ES-I3 (cell line): Measurements from ENCODE around the gene CAMTA1.
"Not testable (repeated sequence)": the region's sequence is repeated elsewhere in the genome, so short reads cannot be mapped to it uniquely, and the experiment has no call there.

Source experiments
- H3K36me3 ChIP-seq: 2 replicates; pipeline ENCODE4 v1.6.1; 2013; ENCODE audit warnings: mild to moderate bottlenecking, low read length, control low read depth, moderate library complexity; ENCODE audit not compliant: insufficient read depth
- H3K4me1 ChIP-seq: 2 replicates; pipeline ENCODE4 v1.6.1; 2013; ENCODE audit warnings: mild to moderate bottlenecking, control low read depth, low read length; ENCODE audit not compliant: insufficient read depth
- H3K9ac ChIP-seq: 2 replicates; pipeline ENCODE4 v1.6.1; 2013; ENCODE audit warnings: low read depth, mild to moderate bottlenecking, low read length, moderate library complexity
- H3K9me3 ChIP-seq: 2 replicates; pipeline ENCODE4 v1.6.1; 2013; ENCODE audit warnings: mild to moderate bottlenecking, low read length, moderate library complexity; ENCODE audit not compliant: control insufficient read depth, insufficient read depth

Gene CAMTA1

DNA sequence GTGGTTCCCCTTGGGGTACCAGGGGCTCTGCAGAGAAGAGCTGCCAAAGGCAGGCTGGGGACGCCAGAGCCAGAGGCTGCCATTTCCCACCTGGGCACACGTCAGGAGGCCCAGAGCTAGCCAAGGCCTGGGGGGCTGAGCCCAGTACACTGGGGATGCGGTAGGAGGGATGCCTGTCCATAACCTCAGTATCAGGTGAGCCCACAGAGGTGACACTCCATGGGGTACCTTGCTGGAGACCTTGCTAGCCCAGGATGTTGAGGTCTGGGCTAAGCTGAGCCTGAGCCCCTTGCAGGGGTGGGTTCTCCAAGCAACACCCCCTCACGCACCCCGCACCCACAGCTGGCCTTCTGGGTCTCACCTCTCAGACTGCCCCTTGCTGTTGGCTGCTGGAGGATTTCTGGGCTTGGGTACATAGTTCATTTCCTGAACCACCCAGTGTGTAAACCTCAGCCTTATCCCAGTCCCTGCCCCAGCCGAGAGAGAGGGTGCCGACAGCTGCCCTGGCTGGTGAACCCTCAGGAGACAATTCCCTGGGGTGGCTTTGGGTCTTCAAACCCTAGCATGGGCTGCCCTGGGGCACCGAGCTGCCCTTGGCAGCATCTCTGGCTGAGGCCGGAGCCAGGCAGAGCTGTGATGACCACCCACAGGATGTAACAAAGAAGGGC lies 893.4 kb downstream of the CAMTA1 start:
- no peaks in the 10 kb centered on the region; the same call in 1 of the 2 replicates for H3K4me1 ChIP-seq
- no peaks in the 10 kb centered on the region for H3K36me3 ChIP-seq
- H3K9me3 ChIP-seq: no peaks in the 10 kb centered on the region
- no peak overlapping the region for H3K9ac ChIP-seq

DNA sequence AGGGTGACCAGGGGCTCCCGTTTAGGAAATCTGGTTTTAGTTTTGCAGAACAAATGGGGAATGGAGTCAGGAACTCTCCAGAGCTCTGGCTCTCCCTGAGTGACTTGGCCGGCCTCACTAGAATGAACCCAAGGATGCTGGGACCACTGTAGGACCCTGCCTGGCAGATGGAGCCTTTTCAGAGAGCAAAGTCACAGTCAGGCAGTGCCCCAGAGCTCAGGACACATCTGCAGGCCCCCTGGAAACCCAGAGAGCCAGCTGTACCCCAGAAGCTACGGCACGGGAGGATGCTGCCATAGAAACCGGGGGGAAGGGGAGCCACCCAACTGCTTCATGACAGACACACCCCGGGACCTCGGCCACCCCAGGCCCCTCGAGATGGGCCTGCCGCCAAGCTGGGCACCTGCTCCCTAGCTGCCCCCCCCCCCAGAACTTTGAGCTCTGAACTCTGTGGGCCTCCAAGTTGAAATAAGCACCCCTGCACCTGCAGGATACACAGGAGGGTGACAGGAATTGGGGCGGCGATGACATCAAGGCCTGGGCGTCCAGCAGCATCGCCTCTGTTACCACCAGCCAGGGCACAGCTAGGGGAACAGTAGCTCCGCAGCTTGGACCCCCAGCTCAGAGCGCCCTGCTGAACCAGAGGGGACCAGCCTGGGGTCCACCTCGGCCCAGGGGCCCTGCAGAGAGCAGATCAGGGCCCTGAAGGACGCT lies 894.1 kb downstream of the CAMTA1 start:
- no peaks in the 10 kb centered on the region for H3K36me3 ChIP-seq
- no peaks in the 10 kb centered on the region; the same call in 1 of the 2 replicates for H3K4me1 ChIP-seq
- H3K9me3 ChIP-seq: no peaks in the 10 kb centered on the region
- H3K9ac ChIP-seq: peak overlapping the region; percentile 88; the same call in 1 of the 2 replicates

- H3K9ac ChIP-seq: peak overlapping the region; percentile 88
- no peaks in the 10 kb centered on the region for H3K36me3 ChIP-seq
Observed at GRCh38 chr1:7679873-7680206, 894.6 kb downstream of the CAMTA1 start.

GRCh38 chr1:7680207-7680954 lies 895.1 kb downstream of the CAMTA1 start:
- peak overlapping the region; percentile 88 for H3K9ac ChIP-seq
- no peaks in the 10 kb centered on the region; the same call in 1 of the 2 replicates for H3K4me1 ChIP-seq
- H3K9me3 ChIP-seq: no peaks in the 10 kb centered on the region
- H3K36me3 ChIP-seq: no peaks in the 10 kb centered on the region

More at GRCh38 chr1:7679873-7680206, 894.6 kb downstream of the CAMTA1 start:
- Histone ChIP-seq H3K9me3 (no peaks in the 10 kb centered on the region), H3K4me1 (no peaks in the 10 kb centered on the region; the same call in 1 of the 2 replicates)

- no peaks in the 10 kb centered on the region; the same call in 1 of the 2 replicates for H3K4me1 ChIP-seq
- peak overlapping the region; percentile 88 for H3K9ac ChIP-seq
- H3K9me3 ChIP-seq: no peaks in the 10 kb centered on the region
- H3K36me3 ChIP-seq: no peaks in the 10 kb centered on the region
Observed at GRCh38 chr1:7680955-7681268, 895.7 kb downstream of the CAMTA1 start.

- no peaks in the 10 kb centered on the region; the same call in 1 of the 2 replicates for H3K4me1 ChIP-seq
- no peaks in the 10 kb centered on the region for H3K9me3 ChIP-seq
- no peak overlapping the region; the same call in 1 of the 2 replicates for H3K9ac ChIP-seq
- no peaks in the 10 kb centered on the region for H3K36me3 ChIP-seq
Observed at GRCh38 chr1:7681401-7681800, 896.1 kb downstream of the CAMTA1 start.

- Histone ChIP-seq H3K9ac (no peak overlapping the region), H3K4me1 (no peaks in the 10 kb centered on the region; the same call in 1 of the 2 replicates), H3K9me3 (no peaks in the 10 kb centered on the region), H3K36me3 (no peaks in the 10 kb centered on the region)
Observed at GRCh38 chr1:7683521-7683920, 898.3 kb downstream of the CAMTA1 start.

- Histone ChIP-seq H3K4me1 (no peaks in the 10 kb centered on the region; the same call in 1 of the 2 replicates), H3K9ac (no peak overlapping the region), H3K36me3 (no peaks in the 10 kb centered on the region), H3K9me3 (no peaks in the 10 kb centered on the region)
Observed at GRCh38 chr1:7684132-7684531, 898.9 kb downstream of the CAMTA1 start.

GRCh38 chr1:7684861-7685635 lies 899.8 kb downstream of the CAMTA1 start:
- no peaks in the 10 kb centered on the region for H3K36me3 ChIP-seq
- no peaks in the 10 kb centered on the region for H3K4me1 ChIP-seq
- H3K9me3 ChIP-seq: no peaks in the 10 kb centered on the region
- H3K9ac ChIP-seq: no peak overlapping the region

DNA sequence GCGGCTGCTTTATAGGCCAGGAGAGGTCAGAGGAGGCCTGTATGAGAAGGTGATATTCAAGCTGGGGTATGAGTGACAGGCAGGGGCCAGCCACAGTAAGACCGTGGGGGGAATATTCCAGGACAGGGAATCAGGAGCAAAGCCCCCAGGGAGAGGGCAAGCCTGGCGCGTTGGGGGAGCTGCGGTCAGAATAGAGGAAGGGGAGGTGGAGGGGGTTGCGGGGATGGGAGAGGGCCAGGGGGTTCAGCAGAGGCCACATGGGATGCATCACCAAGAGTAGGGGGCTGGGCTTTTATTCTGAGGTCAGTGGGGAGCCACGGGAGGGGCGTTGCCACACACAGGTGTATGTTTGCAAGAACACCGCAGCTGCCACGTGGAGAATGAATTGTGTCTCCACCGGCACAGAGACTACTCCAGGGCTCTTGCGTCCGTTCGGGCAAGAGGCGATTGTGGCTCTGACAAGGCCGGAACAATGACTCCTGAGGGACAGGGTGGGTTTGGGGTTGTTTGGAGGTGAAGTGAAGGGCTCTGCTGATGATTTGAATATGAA lies 901.1 kb downstream of the CAMTA1 start:
- Histone ChIP-seq H3K9me3 (no peaks in the 10 kb centered on the region), H3K9ac (no peak overlapping the region), H3K36me3 (no peaks in the 10 kb centered on the region), H3K4me1 (no peaks in the 10 kb centered on the region)

DNA sequence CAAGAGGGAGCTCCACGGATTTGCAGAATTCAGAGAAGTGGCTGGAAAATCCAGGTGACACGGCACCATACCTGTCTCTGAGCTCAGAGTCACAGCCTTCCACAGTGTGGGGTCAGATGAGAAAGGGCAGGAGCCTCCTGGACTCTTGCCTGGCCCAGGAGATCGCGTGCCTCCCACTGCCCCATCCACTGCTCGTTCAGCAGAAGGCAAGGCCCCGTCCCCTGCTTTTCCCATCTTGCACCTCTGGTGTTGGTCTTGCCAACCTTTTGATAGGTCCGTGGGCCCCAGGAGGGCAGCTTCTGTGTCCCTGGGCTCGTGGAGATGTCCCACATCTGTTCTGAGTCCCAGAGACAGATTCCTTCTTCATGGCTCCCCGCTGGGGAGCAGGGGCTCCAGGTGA lies 902.2 kb downstream of the CAMTA1 start:
- no peaks in the 10 kb centered on the region for H3K36me3 ChIP-seq
- no peak overlapping the region for H3K9ac ChIP-seq
- no peaks in the 10 kb centered on the region for H3K9me3 ChIP-seq
- no peaks in the 10 kb centered on the region for H3K4me1 ChIP-seq

DNA sequence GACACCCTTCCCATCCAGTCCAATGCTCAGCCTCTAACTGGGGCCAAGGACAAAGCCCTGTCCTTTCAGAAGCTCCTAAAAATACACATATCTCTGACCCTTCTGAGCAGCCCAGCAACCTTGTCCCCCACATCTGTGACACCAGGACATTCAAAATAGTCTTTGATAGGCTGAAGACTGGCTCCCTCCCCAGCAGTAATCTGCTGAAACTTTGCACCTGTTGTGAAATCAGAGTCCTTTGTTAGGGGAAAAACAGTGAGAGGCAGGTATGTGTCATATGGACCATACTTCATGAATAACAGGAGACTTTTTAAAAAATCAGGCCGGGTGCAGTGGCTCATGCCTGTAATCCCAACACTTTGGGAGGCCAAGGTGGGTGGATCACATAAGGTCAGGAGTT lies 903.4 kb downstream of the CAMTA1 start:
- no peaks in the 10 kb centered on the region; the same call in 1 of the 2 replicates for H3K9me3 ChIP-seq
- no peak overlapping the region for H3K9ac ChIP-seq
- H3K36me3 ChIP-seq: no peaks in the 10 kb centered on the region
- H3K4me1 ChIP-seq: no peaks in the 10 kb centered on the region

DNA sequence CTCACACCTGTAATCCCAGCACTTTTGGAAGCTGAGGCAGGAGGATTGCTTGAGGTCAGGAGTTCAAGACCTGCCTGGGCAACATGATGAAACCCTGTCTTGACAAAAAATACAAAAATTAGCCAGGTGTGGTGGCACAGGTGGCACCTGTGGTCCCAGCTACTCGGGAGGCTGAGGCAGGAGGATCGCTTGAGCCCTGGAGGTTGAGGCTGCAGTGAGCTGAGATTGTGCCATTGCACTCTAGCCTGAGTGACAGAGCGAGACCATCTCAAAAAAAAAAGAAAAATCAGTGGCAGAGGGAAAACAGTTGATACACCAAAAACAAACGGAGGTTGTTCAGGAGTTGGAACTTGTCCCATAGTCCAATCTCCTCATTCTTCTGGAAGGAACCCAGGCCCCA lies 904.1 kb downstream of the CAMTA1 start:
- H3K4me1 ChIP-seq, H3K9ac ChIP-seq, H3K36me3 ChIP-seq, H3K9me3 ChIP-seq: not testable (repeated sequence)

DNA sequence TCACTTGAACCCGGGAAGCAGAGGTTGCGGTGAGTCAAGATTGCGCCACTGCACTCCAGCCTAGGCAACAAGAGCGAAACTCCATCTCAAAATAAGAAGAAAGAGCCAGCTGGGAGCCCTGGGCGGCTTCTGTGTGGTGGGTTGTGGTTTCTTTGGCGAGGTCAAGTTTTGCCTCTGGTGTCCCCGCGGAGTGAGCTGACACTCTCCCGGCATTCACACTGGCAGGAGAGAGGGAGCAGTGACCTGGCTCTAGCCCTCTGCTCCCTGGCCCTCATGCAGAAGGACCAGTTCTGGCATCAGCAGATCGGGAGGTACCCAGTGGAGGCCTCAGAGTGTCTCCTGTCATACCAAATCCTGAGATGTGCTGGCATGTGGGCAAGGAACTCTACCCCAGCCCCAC lies 904.8 kb downstream of the CAMTA1 start:
- H3K9me3 ChIP-seq: no peaks in the 10 kb centered on the region; the same call in 1 of the 2 replicates
- H3K36me3 ChIP-seq: no peaks in the 10 kb centered on the region
- H3K9ac ChIP-seq: no peak overlapping the region
- no peaks in the 10 kb centered on the region for H3K4me1 ChIP-seq
